K562 (cell line): Measurements from ENCODE around the gene CCNO. TPM values are rescaled to one million over a fixed set of nuclear protein-coding genes. Genes with fewer than 3 reads are reported as not detected.

ENCODE experiments used
- CBX8 ChIP-seq: fragments of 200-600 bp; sonication (generic); IDR thresholded peaks from 2 replicates; pipeline ENCODE4 v1.6.1; 2012; ENCODE audit warnings: borderline replicate concordance, mixed run types, low read depth, mild to moderate bottlenecking, moderate library complexity, mixed read lengths, low read length, control low read depth, inconsistent platforms; ENCODE audit not compliant: poor library complexity, severe bottlenecking; ENCODE audit errors: extremely low read depth
- CREB1 ChIP-seq, 2 experiments: sonication (generic) in 1 of 2; formaldehyde crosslinking in 1 of 2; IDR thresholded peaks; 2 replicates each; pipeline versions ENCODE4 v1.6.1 to v1.8.0; 2012 to 2022; ENCODE audit warnings: inconsistent platforms in 1 of 2, mild to moderate bottlenecking in 1 of 2, missing genetic modification reagents in 1 of 2, moderate library complexity in 1 of 2
- FOXJ3 ChIP-seq: sonication (generic); formaldehyde crosslinking; IDR thresholded peaks from 2 replicates; pipeline ENCODE4 v1.4.0; 2020; ENCODE audit warnings: mild to moderate bottlenecking, missing genetic modification reagents
- HNRNPH1 ChIP-seq: fragments of 200-400 bp; formaldehyde crosslinking; optimal IDR thresholded peaks from 2 replicates; pipeline ENCODE3; 2017; ENCODE audit warnings: low read depth, mild to moderate bottlenecking, low read length, moderate library complexity
- KLF13 ChIP-seq: fragments of 450-650 bp; IDR thresholded peaks from 2 replicates; pipeline ENCODE4 v1.6.1; 2016; ENCODE audit warnings: missing genetic modification characterization, low read depth, mild to moderate bottlenecking, missing compliant biosample characterization, moderate library complexity, borderline replicate concordance
- MEF2A ChIP-seq: IDR thresholded peaks from 2 replicates; pipeline ENCODE4 v1.6.1; 2011; ENCODE audit warnings: low read depth, mild to moderate bottlenecking, low read length, moderate library complexity; ENCODE audit not compliant: control insufficient read depth
- PTTG1 ChIP-seq: fragments of 450-650 bp; IDR thresholded peaks from 2 replicates; pipeline ENCODE4 v1.6.1; 2016; ENCODE audit warnings: low read depth, mild to moderate bottlenecking, missing genetic modification characterization, missing compliant biosample characterization
- SMAD1 ChIP-seq: fragments of 150-350 bp; IDR thresholded peaks from 2 replicates; pipeline ENCODE4 v1.6.1; 2014; ENCODE audit warnings: low read length, low read depth; ENCODE audit not compliant: partially characterized antibody
- polyA plus RNA-seq, 8 experiments: library from polyadenylated mRNA; depleted of rRNA in 4 of 8; stranded (reverse) in 5 of 8; unstranded in 3 of 8; fragments of >200 nt; fragmentation: Nextera tagmentation in 2 of 8; fragmentation: Illumina TruSeq in 1 of 8; extraction: Ambion mirVana in 2 of 8; extraction: Trizol in 1 of 8; gene quantifications; 2 replicates each; pipeline versions ENCODE4 v1.2.1 to v1.2.3, GENCODE V29; 2011 to 2014; ENCODE audit warnings: inconsistent platforms in 1 of 8, missing spikeins in 1 of 8
- total RNA-seq, 7 experiments: library from RNA; depleted of rRNA in 6 of 7; stranded (reverse); fragments of >200 nt in 6 of 7; fragmentation: Illumina TruSeq in 2 of 7; extraction: Trizol in 2 of 7; gene quantifications; 2 replicates each; pipeline versions ENCODE4 v1.2.1 to v1.2.3, GENCODE V29; 2011 to 2021; ENCODE audit warnings: low replicate concordance in 1 of 7
- TF ChIP-seq, protein P1 (sequence below): fragments of 450-650 bp; IDR thresholded peaks from 2 replicates; pipeline ENCODE4 v1.7.0; 2016; ENCODE audit warnings: borderline replicate concordance

The CCNO gene
- total and polyA plus RNA-seq, 9 of the 15 experiments (the other 6 are each of a cell fraction or from before 2014, with no cell fraction given), result 0.08 to 3.1 (median 0.29) TPM

DNA sequence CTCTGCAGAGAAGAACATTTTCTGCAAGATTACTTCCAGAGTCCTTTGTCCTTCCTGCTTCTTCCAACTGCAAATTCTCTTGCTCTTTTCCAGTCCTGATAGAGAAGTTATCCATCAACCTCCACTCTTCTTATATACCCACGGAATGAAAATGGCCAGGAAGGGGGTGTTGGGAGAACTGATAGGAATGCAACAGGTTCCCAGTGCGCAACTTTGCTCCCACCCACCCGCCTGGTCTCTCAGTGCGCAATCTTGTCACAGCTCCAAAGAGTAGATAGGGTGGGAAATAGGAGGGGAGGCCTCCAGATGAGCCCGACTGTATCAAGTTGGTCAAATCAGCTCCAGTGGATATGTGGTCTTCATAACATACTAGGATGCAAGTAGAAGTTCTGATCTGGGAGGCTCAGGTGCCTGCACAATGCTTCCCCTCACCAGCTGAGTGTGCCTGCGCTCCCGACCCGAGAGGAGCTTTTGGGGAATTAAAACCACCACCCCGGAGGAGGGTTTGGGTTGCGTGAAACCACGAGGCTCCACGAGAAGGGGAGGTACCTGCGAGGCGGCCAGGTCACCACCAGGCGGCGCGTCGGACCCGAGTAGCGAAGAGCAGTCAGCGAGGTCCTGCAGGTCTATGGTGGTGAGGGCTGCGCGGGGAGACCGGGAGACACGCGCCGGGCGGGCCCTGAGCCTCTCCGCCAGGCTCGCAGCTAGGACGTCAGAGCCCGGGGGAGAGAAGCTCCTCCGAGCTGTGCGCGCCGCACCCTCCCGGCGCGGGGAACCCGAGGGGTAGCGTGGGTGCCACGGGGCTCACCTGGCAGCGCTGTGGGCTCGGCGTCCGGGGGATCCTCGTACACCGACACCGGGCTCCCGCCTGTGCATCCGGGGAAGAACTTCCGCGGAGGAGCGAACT is 7.1 kb downstream of the CCNO start (continued):
- TF ChIP-seq KLF13 (tag) (no peak), CREB1 (IDR thresholded peaks at IDR 0.05) (peak; percentile 27; the same call in 1 of the 2 replicates), CREB1 (CRISPR knock-in tag; IDR thresholded peaks at IDR 0.05) (peak; percentile 35; the same call in 1 of the 2 replicates), SMAD1 (no peak), CBX8 (no peak), FOXJ3 (CRISPR knock-in tag) (no peak), MEF2A (no peak), HNRNPH1 (no peak), PTTG1 (tag) (no peak)
- TF ChIP-seq, protein P1, sequence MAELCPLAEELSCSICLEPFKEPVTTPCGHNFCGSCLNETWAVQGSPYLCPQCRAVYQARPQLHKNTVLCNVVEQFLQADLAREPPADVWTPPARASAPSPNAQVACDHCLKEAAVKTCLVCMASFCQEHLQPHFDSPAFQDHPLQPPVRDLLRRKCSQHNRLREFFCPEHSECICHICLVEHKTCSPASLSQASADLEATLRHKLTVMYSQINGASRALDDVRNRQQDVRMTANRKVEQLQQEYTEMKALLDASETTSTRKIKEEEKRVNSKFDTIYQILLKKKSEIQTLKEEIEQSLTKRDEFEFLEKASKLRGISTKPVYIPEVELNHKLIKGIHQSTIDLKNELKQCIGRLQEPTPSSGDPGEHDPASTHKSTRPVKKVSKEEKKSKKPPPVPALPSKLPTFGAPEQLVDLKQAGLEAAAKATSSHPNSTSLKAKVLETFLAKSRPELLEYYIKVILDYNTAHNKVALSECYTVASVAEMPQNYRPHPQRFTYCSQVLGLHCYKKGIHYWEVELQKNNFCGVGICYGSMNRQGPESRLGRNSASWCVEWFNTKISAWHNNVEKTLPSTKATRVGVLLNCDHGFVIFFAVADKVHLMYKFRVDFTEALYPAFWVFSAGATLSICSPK, result no peak
- TF ChIP-seq, all 486 proteins: peak for 70
